WTC11 (cell line): Measurements from ENCODE around the gene SEMA4F. TPM values are rescaled to one million over a fixed set of nuclear protein-coding genes. Genes with fewer than 3 reads are reported as not detected.

Experiments
- ATAC-seq: fragments of 200-7000 bp; cut with Tn5 transposase; 2 replicates; pipeline ENCODE4 v1.10.0; 2021; ENCODE audit warnings: mild to moderate bottlenecking, moderate library complexity
- CTCF ChIA-PET: fragments of 300-600 bp; sonication (Branson Sonifier 250); formaldehyde crosslinking; loops from one replicate; lab custom pipeline; 2021; ENCODE audit warnings: antibody characterized with exemption; lab: Charles Lee
- POLR2A ChIA-PET: fragments of 350-600 bp; sonication (Branson Sonifier 250); formaldehyde crosslinking; loops from one replicate; lab custom pipeline; 2021; ENCODE audit warnings: antibody characterized with exemption; lab: Charles Lee
- DNase-seq: peaks from one replicate; pipeline ENCODE4 v3.0.0; 2021; ENCODE audit warnings: low spot score
- H3K27ac Mint-ChIP-seq: 2 replicates; pipeline ENCODE4 v1.8.0; 2021; ENCODE audit warnings: mixed read lengths
- H3K27me3 Mint-ChIP-seq: 2 replicates; pipeline ENCODE4 v1.8.0; 2021; ENCODE audit warnings: low read depth, mild to moderate bottlenecking, moderate library complexity, mixed read lengths
- H3K36me3 Mint-ChIP-seq: 2 replicates; pipeline ENCODE4 v1.8.0; 2021; ENCODE audit warnings: mixed read lengths
- H3K4me1 Mint-ChIP-seq: 2 replicates; pipeline ENCODE4 v1.8.0; 2022; ENCODE audit warnings: mixed read lengths
- H3K4me3 Mint-ChIP-seq: 2 replicates; pipeline ENCODE4 v1.8.0; 2021; ENCODE audit warnings: mild to moderate bottlenecking, moderate library complexity, mixed read lengths
- H3K9me3 Mint-ChIP-seq: 2 replicates; pipeline ENCODE4 v1.8.0; 2021; ENCODE audit warnings: mixed read lengths
- ATF1 ChIP-seq: sonication (generic); formaldehyde crosslinking; IDR thresholded peaks from 2 replicates; pipeline ENCODE4 v1.8.1; 2023; ENCODE audit warnings: mild to moderate bottlenecking, moderate library complexity, missing genetic modification reagents
- ESRRA ChIP-seq: sonication (generic); formaldehyde crosslinking; IDR thresholded peaks from 2 replicates; pipeline ENCODE4 v1.8.1; 2022; ENCODE audit warnings: mild to moderate bottlenecking, missing genetic modification reagents, borderline replicate concordance
- ETV6 ChIP-seq: sonication (generic); formaldehyde crosslinking; IDR thresholded peaks from 2 replicates; pipeline ENCODE4 v1.8.1; 2022; ENCODE audit warnings: mild to moderate bottlenecking, missing genetic modification reagents
- GTF2I ChIP-seq: fragments of 250-450 bp; sonication (Bioruptor Pico); conservative IDR thresholded peaks from 2 replicates; pipeline ENCODE4 v1.4.0; 2021; ENCODE audit warnings: mild to moderate bottlenecking
- KAT7 ChIP-seq: sonication (generic); formaldehyde crosslinking; IDR thresholded peaks from 2 replicates; pipeline ENCODE4 v1.8.1; 2023; ENCODE audit warnings: missing genetic modification reagents, mild to moderate bottlenecking, borderline replicate concordance
- MXD4 ChIP-seq: fragments of 250-450 bp; sonication (Bioruptor Pico); IDR thresholded peaks from 2 replicates; pipeline ENCODE4 v1.8.0; 2021; ENCODE audit warnings: mild to moderate bottlenecking, moderate library complexity, borderline replicate concordance
- RELA ChIP-seq: sonication (generic); formaldehyde crosslinking; IDR thresholded peaks from 2 replicates; pipeline ENCODE4 v1.8.1; 2022; ENCODE audit warnings: missing genetic modification reagents, mild to moderate bottlenecking, borderline replicate concordance
- SP1 ChIP-seq: sonication (generic); formaldehyde crosslinking; conservative IDR thresholded peaks from 2 replicates; pipeline ENCODE4 v1.8.1; 2022; ENCODE audit warnings: missing genetic modification reagents
- ZBTB21 ChIP-seq: sonication (generic); formaldehyde crosslinking; IDR thresholded peaks from 2 replicates; pipeline ENCODE4 v1.8.1; 2023; ENCODE audit warnings: mild to moderate bottlenecking, missing genetic modification reagents, borderline replicate concordance
- ZNF317 ChIP-seq: sonication (generic); formaldehyde crosslinking; IDR thresholded peaks from 2 replicates; pipeline ENCODE4 v1.8.1; 2023; ENCODE audit warnings: low read depth, mild to moderate bottlenecking, moderate library complexity, missing genetic modification reagents, borderline replicate concordance
- total RNA-seq: library from RNA; stranded (reverse); gene quantifications from 3 replicates; pipeline ENCODE4 v1.2.3, GENCODE V29; 2021
- TF ChIP-seq, protein P1 (sequence below): sonication (generic); formaldehyde crosslinking; IDR thresholded peaks from 2 replicates; pipeline ENCODE4 v1.8.1; 2023; ENCODE audit warnings: mild to moderate bottlenecking, missing genetic modification reagents
- TF ChIP-seq, protein P2 (sequence below): fragments of 250-450 bp; sonication (Bioruptor Pico); IDR thresholded peaks from 2 replicates; pipeline ENCODE4 v2.1.2; 2022; ENCODE audit warnings: mild to moderate bottlenecking, moderate library complexity
- TF ChIP-seq, protein P3 (sequence below): sonication (generic); formaldehyde crosslinking; IDR thresholded peaks from 2 replicates; pipeline ENCODE4 v1.8.0; 2022; ENCODE audit warnings: mild to moderate bottlenecking, missing genetic modification reagents
- TF ChIP-seq, protein P4 (sequence below): sonication (generic); formaldehyde crosslinking; IDR thresholded peaks from 2 replicates; pipeline ENCODE4 v1.8.1; 2022; ENCODE audit warnings: low read depth, missing genetic modification reagents, borderline replicate concordance
- TF ChIP-seq, protein P5 (sequence below): fragments of 250-450 bp; sonication (Bioruptor Pico); IDR thresholded peaks from 2 replicates; pipeline ENCODE4 v1.9.0; 2021; ENCODE audit warnings: mild to moderate bottlenecking
- TF ChIP-seq, protein P6 (sequence below): sonication (generic); formaldehyde crosslinking; IDR thresholded peaks from 2 replicates; pipeline ENCODE4 v1.8.1; 2023; ENCODE audit warnings: mild to moderate bottlenecking, missing genetic modification reagents
- TF ChIP-seq, protein P7 (sequence below): sonication (generic); formaldehyde crosslinking; IDR thresholded peaks from 2 replicates; pipeline ENCODE4 v1.8.1; 2023; ENCODE audit warnings: mild to moderate bottlenecking, moderate library complexity, missing genetic modification reagents
- TF ChIP-seq, protein P8 (sequence below): fragments of 250-450 bp; sonication (Bioruptor Pico); IDR thresholded peaks from 2 replicates; pipeline ENCODE4 v1.9.0; 2021; ENCODE audit warnings: mild to moderate bottlenecking, borderline replicate concordance
- TF ChIP-seq, protein P9 (sequence below): sonication (generic); formaldehyde crosslinking; IDR thresholded peaks from 2 replicates; pipeline ENCODE4 v1.8.1; 2023; ENCODE audit warnings: mild to moderate bottlenecking, missing genetic modification reagents, moderate library complexity

SEMA4F gene
- total RNA-seq, 1 experiment from 2014 or later: 5.7 TPM

DNA sequence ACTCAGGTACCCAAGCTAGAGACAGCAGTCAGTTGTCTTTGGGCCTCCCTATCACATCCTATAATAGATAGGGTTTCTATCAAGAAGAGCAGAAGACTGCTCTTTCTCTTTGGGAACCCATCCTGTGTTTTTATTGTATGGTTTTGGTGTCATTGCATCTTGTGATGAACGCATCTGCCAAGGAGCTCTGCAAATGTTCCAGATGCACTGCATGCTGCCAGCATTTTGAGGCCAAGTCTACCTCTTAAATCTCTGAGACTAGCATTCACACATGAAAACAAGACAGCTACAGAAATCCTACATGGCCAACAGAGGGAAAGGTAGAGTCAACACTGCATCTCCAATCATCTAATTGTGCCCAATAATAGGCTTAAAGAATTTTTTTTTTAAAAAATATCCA, 14.0 kb downstream of the SEMA4F start:
- POLR2A ChIA-PET: no interaction called here
- H3K9me3 Mint-ChIP-seq: no peaks in the 10 kb centered on the region
- no peak for DNase-seq
- ATAC-seq: no peak
- no peak overlapping the region for H3K27ac Mint-ChIP-seq
- no peaks in the 10 kb centered on the region for H3K4me1 Mint-ChIP-seq
- CTCF ChIA-PET: no interaction called here
- H3K36me3 Mint-ChIP-seq: no peaks in the 10 kb centered on the region
- no peak overlapping the region for H3K4me3 Mint-ChIP-seq
- TF ChIP-seq ZNF317: no peak
- TF ChIP-seq, protein P1, sequence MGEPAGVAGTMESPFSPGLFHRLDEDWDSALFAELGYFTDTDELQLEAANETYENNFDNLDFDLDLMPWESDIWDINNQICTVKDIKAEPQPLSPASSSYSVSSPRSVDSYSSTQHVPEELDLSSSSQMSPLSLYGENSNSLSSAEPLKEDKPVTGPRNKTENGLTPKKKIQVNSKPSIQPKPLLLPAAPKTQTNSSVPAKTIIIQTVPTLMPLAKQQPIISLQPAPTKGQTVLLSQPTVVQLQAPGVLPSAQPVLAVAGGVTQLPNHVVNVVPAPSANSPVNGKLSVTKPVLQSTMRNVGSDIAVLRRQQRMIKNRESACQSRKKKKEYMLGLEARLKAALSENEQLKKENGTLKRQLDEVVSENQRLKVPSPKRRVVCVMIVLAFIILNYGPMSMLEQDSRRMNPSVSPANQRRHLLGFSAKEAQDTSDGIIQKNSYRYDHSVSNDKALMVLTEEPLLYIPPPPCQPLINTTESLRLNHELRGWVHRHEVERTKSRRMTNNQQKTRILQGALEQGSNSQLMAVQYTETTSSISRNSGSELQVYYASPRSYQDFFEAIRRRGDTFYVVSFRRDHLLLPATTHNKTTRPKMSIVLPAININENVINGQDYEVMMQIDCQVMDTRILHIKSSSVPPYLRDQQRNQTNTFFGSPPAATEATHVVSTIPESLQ (CRISPR knock-in tag): no peak
- TF ChIP-seq GTF2I (CRISPR knock-in tag): no peak
- H3K27me3 Mint-ChIP-seq: no peaks in the 10 kb centered on the region; the same call in 1 of the 2 replicates

DNA sequence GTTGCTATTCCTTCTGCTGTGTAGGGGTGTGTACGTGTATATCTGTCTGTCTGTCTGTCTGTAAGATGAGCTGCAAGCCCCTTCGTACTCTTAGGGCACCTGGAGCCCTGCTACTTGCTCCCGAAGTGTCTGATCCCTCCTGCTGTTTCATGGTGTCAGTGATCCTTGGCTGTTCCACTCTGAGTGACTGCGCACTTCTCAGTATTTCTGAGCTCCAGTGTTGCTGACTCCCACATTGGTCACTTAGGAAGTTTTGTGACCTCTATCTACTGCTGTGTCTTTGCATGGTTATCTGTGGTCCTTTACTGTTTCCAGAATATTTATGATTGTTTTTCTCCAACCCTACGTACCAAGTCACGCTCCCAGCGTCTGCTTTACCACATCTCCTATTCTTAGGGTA, 16.2 kb downstream of the SEMA4F start:
- no peak for DNase-seq
- no peaks in the 10 kb centered on the region; the same call in 1 of the 2 replicates for H3K27me3 Mint-ChIP-seq
- H3K4me3 Mint-ChIP-seq: no peak overlapping the region
- no peaks in the 10 kb centered on the region for H3K9me3 Mint-ChIP-seq
- no peaks in the 10 kb centered on the region for H3K4me1 Mint-ChIP-seq
- H3K27ac Mint-ChIP-seq: no peak overlapping the region
- H3K36me3 Mint-ChIP-seq: no peaks in the 10 kb centered on the region
- ChIA-PET POLR2A (no interaction called here), CTCF (no interaction called here)
- no peak for ATAC-seq
- TF ChIP-seq ESRRA (CRISPR knock-in tag) (no peak), ZBTB21 (CRISPR knock-in tag) (no peak), MXD4 (no peak), SP1 (CRISPR knock-in tag) (no peak), RELA (CRISPR knock-in tag) (no peak), ZNF317 (no peak), ETV6 (no peak), ATF1 (CRISPR knock-in tag) (no peak), KAT7 (CRISPR knock-in tag) (no peak)
- TF ChIP-seq, protein P2, sequence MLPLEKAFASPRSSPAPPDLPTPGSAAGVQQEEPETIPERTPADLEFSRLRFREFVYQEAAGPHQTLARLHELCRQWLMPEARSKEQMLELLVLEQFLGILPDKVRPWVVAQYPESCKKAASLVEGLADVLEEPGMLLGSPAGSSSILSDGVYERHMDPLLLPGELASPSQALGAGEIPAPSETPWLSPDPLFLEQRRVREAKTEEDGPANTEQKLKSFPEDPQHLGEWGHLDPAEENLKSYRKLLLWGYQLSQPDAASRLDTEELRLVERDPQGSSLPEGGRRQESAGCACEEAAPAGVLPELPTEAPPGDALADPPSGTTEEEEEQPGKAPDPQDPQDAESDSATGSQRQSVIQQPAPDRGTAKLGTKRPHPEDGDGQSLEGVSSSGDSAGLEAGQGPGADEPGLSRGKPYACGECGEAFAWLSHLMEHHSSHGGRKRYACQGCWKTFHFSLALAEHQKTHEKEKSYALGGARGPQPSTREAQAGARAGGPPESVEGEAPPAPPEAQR: no peak
- TF ChIP-seq, protein P3, sequence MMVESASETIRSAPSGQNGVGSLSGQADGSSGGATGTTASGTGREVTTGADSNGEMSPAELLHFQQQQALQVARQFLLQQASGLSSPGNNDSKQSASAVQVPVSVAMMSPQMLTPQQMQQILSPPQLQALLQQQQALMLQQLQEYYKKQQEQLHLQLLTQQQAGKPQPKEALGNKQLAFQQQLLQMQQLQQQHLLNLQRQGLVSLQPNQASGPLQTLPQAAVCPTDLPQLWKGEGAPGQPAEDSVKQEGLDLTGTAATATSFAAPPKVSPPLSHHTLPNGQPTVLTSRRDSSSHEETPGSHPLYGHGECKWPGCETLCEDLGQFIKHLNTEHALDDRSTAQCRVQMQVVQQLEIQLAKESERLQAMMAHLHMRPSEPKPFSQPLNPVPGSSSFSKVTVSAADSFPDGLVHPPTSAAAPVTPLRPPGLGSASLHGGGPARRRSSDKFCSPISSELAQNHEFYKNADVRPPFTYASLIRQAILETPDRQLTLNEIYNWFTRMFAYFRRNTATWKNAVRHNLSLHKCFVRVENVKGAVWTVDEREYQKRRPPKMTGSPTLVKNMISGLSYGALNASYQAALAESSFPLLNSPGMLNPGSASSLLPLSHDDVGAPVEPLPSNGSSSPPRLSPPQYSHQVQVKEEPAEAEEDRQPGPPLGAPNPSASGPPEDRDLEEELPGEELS (CRISPR knock-in tag): no peak
- TF ChIP-seq, protein P4, sequence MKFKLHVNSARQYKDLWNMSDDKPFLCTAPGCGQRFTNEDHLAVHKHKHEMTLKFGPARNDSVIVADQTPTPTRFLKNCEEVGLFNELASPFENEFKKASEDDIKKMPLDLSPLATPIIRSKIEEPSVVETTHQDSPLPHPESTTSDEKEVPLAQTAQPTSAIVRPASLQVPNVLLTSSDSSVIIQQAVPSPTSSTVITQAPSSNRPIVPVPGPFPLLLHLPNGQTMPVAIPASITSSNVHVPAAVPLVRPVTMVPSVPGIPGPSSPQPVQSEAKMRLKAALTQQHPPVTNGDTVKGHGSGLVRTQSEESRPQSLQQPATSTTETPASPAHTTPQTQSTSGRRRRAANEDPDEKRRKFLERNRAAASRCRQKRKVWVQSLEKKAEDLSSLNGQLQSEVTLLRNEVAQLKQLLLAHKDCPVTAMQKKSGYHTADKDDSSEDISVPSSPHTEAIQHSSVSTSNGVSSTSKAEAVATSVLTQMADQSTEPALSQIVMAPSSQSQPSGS: no peak
- TF ChIP-seq, protein P5, sequence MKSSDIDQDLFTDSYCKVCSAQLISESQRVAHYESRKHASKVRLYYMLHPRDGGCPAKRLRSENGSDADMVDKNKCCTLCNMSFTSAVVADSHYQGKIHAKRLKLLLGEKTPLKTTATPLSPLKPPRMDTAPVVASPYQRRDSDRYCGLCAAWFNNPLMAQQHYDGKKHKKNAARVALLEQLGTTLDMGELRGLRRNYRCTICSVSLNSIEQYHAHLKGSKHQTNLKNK: no peak
- TF ChIP-seq, protein P6, sequence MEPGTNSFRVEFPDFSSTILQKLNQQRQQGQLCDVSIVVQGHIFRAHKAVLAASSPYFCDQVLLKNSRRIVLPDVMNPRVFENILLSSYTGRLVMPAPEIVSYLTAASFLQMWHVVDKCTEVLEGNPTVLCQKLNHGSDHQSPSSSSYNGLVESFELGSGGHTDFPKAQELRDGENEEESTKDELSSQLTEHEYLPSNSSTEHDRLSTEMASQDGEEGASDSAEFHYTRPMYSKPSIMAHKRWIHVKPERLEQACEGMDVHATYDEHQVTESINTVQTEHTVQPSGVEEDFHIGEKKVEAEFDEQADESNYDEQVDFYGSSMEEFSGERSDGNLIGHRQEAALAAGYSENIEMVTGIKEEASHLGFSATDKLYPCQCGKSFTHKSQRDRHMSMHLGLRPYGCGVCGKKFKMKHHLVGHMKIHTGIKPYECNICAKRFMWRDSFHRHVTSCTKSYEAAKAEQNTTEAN (CRISPR knock-in tag): no peak
- TF ChIP-seq, protein P7, sequence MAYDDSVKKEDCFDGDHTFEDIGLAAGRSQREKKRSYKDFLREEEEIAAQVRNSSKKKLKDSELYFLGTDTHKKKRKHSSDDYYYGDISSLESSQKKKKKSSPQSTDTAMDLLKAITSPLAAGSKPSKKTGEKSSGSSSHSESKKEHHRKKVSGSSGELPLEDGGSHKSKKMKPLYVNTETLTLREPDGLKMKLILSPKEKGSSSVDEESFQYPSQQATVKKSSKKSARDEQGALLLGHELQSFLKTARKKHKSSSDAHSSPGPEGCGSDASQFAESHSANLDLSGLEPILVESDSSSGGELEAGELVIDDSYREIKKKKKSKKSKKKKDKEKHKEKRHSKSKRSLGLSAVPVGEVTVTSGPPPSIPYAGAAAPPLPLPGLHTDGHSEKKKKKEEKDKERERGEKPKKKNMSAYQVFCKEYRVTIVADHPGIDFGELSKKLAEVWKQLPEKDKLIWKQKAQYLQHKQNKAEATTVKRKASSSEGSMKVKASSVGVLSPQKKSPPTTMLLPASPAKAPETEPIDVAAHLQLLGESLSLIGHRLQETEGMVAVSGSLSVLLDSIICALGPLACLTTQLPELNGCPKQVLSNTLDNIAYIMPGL (CRISPR knock-in tag): no peak
- TF ChIP-seq, protein P8, sequence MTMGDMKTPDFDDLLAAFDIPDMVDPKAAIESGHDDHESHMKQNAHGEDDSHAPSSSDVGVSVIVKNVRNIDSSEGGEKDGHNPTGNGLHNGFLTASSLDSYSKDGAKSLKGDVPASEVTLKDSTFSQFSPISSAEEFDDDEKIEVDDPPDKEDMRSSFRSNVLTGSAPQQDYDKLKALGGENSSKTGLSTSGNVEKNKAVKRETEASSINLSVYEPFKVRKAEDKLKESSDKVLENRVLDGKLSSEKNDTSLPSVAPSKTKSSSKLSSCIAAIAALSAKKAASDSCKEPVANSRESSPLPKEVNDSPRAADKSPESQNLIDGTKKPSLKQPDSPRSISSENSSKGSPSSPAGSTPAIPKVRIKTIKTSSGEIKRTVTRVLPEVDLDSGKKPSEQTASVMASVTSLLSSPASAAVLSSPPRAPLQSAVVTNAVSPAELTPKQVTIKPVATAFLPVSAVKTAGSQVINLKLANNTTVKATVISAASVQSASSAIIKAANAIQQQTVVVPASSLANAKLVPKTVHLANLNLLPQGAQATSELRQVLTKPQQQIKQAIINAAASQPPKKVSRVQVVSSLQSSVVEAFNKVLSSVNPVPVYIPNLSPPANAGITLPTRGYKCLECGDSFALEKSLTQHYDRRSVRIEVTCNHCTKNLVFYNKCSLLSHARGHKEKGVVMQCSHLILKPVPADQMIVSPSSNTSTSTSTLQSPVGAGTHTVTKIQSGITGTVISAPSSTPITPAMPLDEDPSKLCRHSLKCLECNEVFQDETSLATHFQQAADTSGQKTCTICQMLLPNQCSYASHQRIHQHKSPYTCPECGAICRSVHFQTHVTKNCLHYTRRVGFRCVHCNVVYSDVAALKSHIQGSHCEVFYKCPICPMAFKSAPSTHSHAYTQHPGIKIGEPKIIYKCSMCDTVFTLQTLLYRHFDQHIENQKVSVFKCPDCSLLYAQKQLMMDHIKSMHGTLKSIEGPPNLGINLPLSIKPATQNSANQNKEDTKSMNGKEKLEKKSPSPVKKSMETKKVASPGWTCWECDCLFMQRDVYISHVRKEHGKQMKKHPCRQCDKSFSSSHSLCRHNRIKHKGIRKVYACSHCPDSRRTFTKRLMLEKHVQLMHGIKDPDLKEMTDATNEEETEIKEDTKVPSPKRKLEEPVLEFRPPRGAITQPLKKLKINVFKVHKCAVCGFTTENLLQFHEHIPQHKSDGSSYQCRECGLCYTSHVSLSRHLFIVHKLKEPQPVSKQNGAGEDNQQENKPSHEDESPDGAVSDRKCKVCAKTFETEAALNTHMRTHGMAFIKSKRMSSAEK (CRISPR knock-in tag): no peak
- TF ChIP-seq, protein P9, sequence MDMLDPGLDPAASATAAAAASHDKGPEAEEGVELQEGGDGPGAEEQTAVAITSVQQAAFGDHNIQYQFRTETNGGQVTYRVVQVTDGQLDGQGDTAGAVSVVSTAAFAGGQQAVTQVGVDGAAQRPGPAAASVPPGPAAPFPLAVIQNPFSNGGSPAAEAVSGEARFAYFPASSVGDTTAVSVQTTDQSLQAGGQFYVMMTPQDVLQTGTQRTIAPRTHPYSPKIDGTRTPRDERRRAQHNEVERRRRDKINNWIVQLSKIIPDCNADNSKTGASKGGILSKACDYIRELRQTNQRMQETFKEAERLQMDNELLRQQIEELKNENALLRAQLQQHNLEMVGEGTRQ: no peak
